ENCODE measurements around the gene TYW1.
"Not testable (repeated sequence)": the region's sequence is repeated elsewhere in the genome, so short reads cannot be mapped to it uniquely, and the experiment has no call there.

TYW1 gene, protein sequence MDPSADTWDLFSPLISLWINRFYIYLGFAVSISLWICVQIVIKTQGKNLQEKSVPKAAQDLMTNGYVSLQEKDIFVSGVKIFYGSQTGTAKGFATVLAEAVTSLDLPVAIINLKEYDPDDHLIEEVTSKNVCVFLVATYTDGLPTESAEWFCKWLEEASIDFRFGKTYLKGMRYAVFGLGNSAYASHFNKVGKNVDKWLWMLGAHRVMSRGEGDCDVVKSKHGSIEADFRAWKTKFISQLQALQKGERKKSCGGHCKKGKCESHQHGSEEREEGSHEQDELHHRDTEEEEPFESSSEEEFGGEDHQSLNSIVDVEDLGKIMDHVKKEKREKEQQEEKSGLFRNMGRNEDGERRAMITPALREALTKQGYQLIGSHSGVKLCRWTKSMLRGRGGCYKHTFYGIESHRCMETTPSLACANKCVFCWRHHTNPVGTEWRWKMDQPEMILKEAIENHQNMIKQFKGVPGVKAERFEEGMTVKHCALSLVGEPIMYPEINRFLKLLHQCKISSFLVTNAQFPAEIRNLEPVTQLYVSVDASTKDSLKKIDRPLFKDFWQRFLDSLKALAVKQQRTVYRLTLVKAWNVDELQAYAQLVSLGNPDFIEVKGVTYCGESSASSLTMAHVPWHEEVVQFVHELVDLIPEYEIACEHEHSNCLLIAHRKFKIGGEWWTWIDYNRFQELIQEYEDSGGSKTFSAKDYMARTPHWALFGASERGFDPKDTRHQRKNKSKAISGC

DNA sequence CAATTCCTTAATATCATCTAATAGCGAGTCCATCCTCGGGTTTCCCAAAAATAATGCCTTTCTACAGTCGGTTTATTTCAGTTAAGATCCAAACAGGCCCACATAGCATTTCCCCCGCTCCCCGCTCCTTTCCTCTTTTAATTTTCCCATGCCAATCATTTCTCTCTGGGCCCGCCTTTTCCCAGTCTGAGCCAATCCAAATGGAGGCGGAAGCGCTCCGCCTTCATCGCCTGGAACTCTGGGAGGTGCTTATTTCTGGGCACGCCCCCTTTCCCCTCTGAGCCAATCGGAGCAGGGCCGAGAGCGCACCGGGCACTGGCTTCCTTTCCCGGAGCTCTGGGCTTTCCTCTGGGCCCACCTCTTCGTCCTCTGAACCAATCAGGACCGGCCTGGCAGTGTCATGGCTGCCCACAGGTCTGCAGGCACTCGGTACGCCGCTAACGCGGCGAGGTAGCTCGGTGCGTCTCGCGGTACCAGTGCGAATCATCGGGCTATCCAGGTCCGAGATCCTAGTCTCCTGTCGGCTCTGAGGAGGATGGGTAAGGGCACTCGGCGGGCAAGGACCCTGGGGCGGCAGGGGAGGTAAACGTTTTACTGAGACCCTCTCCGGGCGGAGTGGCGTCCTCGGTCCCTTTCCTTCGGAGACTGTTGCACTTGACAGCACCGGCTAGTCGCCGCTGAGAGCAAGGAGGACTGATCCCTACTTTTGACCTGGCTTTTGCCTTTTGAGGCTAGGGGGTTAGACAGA is at the start of gene TYW1:
TSS of gene TYW1 (plus strand) at position 390 of the 748 bp plus-strand sequence. CDS start at position 536, 146 bp downstream.
- DNase-seq (ENCODE audit: low read depth) = peak; percentile 97

DNA sequence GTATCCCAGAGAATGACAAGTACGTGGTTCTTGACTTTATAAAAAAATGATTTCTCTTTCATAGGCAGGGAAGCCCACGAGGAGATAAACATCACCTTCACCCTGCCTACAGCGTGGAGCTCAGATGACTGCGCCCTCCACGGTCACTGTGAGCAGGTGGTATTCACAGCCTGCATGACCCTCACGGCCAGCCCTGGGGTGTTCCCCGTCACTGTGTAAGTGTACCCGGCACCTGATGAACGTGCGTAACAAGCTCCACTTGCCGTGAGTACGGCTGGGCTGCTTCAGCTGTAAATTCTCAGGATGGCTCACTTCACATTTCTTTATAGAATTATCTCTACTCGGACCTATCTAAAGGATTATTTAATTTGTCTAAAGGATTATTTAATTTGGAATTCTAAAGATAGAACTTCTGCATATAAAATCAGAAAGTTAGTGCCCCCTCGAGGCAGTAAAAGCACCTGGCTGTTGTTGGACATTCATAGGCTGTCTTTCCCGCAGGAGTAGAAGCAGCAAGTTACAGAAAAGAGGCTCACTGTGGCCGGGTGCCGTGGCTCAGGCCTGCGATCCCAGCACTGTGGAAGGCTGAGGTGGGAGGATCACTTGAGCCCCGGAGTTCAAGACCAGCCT is 48.0 kb upstream of the TYW1 start:
- DNase-seq (ENCODE audit: low read depth) = no peak

DNA sequence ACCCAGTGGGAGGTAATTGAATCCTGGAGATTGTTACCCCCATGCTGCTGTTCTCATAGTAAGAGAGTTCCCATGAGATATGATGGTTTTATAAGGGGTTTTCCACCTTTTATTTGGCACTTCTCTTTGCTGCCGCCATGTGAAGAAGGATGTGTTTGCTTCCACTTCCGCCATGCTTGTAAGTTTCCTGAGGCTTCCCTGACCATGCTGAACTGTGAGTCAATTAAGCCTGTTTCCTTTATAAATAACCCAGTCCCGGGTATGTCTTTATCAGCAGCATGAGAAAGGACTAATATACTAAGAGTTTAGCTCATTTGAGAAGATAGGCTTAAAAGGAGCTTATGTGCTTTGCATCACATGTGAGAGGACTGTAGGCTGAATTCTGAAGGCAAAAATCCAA is 46.3 kb upstream of the TYW1 start:
- no peak for DNase-seq (ENCODE audit: low read depth)

DNA sequence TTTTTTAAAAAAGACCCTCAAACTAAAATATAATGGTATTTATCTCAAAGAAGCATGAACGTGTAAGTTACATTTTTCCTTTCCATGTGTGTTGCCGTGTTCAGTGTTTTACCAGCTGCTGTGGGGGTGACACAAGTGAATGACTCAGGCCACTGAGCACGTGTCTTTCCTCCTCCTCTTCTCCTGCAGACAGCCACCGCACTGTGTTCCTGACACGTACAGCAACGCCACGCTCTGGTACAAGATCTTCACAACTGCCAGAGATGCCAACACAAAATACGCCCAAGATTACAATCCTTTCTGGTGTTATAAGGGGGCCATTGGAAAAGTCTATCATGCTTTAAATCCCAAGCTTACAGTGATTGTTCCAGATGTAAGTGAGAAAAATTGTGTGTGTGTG is 45.9 kb upstream of the TYW1 start:
- no peak for DNase-seq (ENCODE audit: low read depth)

DNA sequence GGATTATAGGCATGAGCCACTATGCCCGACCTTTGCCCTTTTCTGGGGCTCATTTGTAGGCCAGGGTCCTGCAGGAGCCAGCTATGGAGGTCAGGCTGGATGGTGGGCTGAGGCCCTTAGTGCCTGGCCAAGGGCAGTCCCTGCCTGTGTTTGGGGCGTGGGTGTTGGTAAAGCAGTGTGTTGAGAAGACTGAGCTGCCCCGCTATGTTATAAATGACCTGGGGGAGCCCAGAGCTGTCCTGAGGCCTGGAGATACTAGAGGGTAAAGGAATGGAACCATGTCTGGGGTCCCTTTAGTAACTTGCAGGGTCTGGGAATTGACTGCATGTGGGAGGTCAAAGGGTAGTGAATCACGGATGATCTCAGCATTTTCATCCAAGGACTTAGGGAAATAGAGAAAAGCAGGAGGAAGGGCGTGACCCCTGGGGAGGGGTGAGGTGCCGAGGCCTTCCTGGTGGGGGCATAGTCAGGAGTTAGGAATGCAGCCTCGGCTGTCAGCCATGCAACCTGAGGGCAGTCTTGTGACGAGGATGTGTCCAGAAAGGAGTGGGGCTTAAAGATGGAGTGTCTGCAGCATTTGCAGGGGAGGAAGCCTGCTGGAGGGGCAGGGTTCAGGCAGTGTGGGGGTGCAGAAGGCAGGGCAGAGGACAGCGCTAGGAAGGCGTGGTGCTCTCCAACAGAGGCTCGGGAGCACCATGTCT is 44.1 kb upstream of the TYW1 start:
- DNase-seq (ENCODE audit: low read depth) = no peak

DNA sequence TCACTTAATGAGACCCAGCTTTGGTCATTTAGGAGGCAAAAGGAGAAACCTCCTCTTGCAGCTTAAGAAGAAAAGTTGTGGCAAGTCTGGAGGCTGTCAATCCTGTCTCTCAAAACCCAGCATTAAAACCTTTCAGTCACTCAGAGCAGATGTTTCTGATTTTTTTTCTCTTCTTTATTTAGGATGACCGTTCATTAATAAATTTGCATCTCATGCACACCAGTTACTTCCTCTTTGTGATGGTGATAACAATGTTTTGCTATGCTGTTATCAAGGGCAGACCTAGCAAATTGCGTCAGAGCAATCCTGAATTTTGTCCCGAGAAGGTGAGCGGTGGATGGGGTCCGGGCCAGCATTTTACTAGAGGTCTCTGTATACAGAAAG is 43.6 kb upstream of the TYW1 start:
- no peak for DNase-seq (ENCODE audit: low read depth)

DNA sequence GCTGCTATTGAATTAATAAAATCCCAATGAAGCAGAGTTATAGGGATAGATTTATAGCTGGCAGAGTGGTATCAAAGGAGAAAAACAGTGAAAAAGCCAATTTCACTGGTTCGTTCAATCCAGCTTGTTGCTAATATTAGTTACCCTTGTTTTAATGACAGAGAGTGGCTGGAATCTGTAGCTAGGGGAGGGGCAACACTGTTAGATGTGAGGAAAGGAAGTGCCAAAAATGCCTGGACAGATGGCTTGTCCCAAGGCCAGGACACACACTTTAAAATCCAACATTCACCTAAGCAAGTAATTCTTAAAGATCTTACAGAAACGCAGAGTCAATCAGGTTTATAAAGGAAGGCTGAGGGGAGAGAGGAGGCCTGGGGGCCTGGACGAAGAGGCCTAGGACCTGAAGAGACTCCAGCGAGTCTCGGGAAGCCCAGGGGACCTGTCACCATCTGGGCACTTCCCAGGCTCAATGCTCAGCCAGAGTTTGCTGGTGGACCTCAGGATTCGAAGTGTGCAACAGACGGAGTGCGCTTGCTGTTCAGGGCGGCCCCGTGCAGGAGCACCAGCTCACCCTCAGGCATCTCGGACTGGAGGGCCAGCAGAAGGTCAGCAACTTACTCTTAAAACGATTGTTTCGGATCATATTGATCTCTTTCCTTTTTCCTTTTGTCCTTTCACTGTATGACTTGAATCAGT is 38.9 kb upstream of the TYW1 start:
- DNase-seq (ENCODE audit: low read depth) = no peak

DNA sequence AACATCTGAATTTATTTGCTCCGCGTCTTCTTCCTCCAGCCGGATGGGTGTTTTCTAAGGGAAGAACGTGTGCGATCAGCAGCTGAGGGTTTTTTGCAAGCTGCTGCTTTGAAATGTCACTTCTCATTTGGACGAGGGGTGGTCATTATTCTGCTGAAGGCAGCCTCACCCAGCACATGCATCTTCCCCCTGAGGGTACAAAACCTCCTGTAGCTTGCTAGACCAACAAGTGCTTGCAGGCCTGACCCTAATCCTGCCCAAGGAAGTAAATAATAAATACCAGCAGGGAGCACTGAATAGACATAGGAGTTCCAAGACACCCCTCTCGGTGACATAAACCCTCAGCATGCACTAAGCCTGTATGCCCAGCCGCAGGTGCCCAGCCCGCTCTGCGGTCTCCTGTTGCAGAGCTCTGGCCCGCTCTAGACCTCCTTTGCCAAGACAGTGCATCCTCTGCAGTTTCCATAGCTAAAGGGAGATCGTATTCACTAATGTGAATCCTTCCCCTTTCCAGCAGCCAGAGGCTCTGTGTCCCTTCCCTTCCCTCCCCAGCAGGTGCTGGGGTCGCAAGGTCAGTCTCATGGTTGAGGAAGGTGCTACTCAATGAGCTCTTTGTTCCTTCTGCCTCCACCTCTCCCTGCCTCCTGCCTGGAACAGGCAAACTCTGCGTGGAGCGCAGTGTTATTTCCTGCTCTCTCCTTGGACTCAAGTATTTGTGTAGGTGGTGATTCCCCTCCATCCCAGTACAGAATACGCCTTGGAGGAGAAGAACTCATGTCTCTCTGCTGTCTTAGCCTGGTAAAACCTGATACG is 37.9 kb upstream of the TYW1 start:
- no peak for DNase-seq (ENCODE audit: low read depth)

DNA sequence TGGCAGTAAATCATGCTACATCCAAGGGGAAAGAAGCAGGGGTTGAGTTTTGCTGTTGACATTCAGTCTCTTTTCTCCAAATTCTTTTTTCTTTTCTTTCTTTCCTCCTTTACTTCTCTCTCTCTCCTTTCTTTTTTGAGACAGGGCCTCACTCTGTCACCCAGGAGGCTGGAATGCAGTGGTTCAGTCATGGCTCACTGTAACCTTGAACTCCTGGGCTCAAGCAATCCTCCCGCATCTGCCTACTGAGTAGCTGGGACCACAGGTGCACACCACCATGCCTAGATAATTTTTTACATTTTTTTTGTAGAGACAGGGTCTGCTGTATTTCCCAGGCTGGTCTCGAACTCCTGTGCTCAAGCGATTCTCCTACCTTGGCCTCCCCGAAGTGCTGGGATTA is 36.4 kb upstream of the TYW1 start:
- DNase-seq (ENCODE audit: low read depth) = no peak

DNA sequence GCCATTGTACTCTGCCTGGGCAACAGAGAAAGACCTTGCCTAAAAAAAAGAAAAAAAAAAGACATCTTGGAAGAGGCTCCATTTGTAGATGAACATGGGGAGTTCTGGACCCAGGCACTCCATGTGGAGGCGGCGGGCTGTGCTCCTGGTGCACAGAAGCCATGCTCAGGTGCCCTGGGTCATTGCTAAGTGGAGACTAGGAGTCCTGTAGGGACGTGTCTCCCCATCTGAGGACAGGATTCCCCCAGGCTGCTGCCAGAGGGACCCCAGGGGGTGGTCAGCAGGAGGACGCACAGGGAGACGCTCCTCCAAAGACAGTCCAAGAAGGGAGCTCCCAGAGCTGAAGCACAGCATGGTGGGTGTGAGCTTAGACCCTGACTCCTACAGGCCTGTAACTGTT is 35.5 kb upstream of the TYW1 start:
- no peak for DNase-seq (ENCODE audit: low read depth)

DNA sequence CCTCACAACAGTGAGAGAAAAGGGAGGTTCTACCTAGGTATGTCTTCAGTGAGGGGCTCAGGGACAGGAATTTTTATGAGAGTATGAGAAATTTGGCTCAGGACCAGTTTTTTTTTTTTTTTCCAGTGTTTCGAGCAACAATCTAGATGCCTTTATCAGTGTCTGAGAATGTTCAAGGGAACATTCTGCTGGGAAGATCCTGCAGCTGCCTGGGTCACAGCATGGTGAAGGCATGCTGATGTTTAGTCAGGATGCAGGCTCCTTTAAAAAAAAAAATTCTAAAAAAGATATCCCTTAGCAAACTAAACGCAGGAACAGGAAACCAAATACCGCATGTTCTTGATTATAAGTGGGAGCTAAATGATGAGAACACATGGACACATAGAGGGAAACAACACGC is 32.2 kb upstream of the TYW1 start:
- no peak for DNase-seq (ENCODE audit: low read depth)

DNA sequence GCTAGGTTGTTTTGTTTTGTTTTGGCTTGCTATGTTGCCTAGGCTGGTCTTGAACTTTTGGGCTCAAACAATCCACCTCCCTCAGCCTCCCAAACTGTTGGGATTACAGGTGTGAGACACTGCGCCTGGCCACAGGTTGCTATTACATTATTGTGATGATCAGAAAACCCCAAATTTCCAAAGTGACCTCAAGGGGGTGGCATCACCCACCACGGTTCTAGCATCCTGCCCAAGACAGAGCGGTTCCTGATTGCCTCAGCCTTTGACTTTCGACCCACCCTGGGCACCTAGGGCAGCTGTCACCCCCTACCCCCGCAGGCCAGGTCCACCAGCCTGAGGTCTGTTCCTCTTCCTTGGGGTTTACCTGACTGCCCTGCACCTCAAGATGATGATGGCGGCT is 29.6 kb upstream of the TYW1 start:
- DNase-seq (ENCODE audit: low read depth) = no peak

DNA sequence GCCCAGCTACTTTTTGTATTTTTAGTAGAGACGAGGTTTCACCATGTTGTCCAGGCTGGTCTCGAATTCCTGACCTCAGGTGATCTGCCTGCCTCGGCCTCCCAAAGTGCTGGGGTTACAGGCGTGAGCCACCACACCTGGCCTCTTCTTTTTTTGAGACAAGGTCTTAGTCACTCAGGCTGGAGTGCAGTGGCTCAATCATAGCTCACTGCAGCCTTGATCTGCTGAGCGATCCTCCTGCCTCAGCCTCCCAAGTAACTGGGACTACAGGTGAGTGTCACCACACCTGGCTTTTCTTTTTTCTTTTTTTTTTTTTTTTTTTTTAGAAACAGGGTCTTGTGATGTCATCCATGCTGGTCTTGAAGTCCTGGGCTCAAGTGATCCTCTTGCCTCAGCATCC is 27.6 kb upstream of the TYW1 start:
- not testable (repeated sequence) for DNase-seq (ENCODE audit: low read depth)

DNA sequence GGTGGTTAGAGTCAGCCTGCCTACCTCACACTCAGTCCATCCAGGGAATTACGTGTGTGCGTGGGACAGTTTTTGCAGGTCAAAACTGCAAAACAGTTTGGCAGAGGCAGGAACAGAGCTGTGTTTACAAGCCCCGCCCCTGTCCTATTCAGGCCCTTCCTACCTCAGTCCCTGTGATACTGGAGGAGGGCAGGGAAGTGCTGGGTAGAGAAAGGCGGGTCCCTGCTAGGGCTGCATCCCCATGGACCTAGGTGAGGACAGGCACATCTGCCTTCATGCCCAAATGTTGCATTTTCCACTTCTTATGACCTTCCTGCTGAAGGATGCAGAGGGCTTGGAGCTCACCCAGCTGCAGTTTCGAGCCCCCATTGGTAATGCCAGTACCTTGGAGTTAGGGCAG is 26.3 kb upstream of the TYW1 start:
- no peak for DNase-seq (ENCODE audit: low read depth)

DNA sequence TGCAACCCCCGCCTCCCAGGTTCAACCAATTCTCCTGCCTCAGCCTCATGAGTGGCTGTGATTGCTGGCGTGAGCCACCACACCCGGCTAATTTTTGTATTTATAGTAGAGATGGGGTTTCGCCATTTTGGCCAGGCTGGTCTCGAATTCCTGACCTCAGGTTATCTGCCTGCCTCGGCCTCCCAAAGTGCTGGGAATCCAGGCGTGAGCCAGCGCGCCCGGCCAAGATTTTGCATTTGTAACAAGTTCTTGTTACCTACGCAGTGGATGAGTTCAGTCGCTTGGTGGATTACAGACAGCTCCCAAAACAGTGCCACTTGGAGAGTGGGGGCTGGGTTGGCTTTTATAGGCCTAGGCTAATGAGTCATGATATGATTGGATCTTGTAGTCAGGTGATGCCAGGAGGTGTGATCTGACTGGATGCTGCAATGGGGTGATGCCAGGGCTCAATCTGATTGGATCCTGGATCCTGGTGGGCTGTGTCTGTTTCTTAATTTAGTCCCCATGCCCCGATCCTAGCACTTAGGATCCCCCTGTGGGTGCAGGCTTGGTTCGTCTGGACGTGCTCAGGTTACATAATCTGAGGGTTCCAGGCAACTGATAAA is 21.5 kb upstream of the TYW1 start:
- no peak for DNase-seq (ENCODE audit: low read depth)

DNA sequence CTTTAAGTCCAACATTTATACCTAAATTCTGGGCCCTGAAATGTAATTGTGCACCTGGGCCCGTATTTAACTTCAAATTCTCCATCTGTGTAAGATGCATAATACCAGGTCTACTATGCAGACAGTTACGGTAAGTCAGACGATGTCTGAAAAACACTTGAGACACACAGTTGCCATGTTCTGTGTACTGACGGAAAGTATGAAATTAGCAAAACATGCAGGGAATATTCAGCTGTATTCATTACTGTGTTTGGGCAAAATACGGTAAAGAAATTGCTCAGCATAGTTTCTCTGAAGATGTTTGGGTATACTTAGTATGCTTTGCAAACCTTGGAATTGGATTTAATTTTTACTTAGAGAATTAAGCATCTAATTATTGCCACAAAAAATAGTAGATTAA is 18.3 kb upstream of the TYW1 start:
- not testable (repeated sequence) for DNase-seq (ENCODE audit: low read depth)

DNA sequence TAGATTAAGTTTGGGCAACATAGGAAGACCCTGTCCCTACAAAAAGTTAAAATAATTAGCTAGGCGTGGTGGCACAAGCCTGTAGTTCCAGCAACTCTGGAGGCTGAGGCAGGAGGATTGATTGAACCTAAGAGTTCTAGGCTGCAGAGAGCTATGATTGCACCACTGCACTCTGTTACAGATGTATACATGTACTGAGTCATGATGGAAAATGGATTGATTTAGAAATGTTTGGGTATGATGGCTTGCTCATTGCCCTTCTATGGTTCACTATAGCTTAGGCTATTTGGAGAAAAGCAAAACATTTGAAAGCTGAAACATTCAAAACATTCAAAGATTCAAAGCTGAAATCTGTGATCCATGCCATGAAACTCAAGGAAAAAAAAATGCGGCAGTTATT is 17.6 kb upstream of the TYW1 start:
- DNase-seq (ENCODE audit: low read depth) = not testable (repeated sequence)

DNA sequence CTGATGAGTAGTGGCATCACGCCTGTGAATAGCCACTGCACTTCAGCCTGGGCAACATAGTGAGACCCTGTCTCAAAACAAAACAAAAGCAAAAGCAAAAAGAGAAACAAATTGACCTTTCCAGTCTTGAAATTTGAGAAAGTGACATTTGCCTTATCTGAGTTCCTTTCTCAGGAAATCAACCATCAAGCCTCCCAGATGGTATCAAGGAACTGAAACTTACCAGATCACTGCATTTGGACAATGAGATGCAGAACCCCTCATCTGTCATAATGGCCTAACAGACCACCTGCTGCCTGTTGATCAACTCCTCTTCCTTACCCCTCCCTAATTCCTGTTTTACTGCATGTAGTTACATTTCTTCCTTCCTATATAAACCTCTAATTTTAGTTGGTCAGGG is 16.3 kb upstream of the TYW1 start:
- DNase-seq (ENCODE audit: low read depth) = not testable (repeated sequence)

DNA sequence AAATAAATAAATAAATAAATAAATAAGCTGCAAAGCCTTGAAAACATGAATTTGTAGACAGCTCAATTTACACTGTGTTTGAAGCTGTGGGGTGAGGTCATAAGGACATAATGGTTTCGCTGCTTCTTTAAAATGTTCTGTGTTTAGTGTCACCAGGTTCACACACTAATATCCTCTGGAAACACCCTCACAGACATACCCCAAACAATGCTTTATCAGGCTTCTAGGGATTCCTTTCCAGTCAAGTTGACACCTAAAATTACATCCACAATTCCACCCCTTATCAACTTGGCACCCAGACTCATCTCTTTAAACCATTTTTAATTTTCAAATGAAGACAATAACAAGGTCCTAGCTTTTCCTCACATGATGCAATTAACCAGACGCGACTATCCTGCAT is 7.1 kb upstream of the TYW1 start:
- not testable (repeated sequence) for DNase-seq (ENCODE audit: low read depth)

DNA sequence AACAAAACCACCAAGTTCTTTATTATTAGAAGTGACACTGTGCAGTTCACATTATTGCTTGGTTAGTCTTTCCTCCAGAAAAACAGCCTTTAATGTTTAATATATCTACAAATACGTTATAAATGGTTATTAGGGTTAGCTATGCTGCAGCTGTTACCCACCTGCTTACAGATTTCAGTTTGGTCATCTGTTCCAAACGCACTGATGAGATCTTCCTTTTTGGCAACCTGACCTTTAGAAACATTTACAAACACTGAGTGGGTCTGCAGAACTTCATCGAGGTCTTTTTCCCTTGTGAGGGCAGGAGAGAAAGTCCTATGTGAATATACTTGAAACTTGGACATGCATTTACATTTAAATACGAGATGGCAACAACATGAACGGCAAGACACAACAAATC is 2.6 kb upstream of the TYW1 start:
- DNase-seq (ENCODE audit: low read depth) = not testable (repeated sequence)
